ENCODE data around the gene ZNF683. TPM values are rescaled to one million over a fixed set of nuclear protein-coding genes. Genes with fewer than 3 reads are reported as not detected.

ZNF683 gene
- total and polyA plus RNA-seq, 2 donors (not counting 3 experiments of a cell fraction or from before 2014, with no cell fraction given) = not detected

- H3K9me1 ChIP-seq (replicated peaks; ENCODE audit: control insufficient read depth, extremely low read depth, insufficient read depth, low read length) = no peaks in the 10 kb centered on the region
- no peak for FAIRE-seq
- DNase-seq (ENCODE audit: low read depth, low spot score) = no peak
- BruUV-seq (replicated peaks) = no TSS peak
- no peaks in the 10 kb centered on the region for H3K4me1 ChIP-seq (ENCODE audit: control insufficient read depth, extremely low read depth, insufficient read depth, low read length)
- H3K4me2 ChIP-seq (ENCODE audit: insufficient read depth, low read length) = no peak overlapping the region
- TF ChIP-seq JUN (IDR thresholded peaks at IDR 0.05; ENCODE audit: borderline replicate concordance, insufficient read depth, insufficient read length, low read depth) (no peak), POLR2AphosphoS5 (IDR thresholded peaks at IDR 0.05; ENCODE audit: insufficient read depth, low read depth, low read length) (no peak), POLR2A (IDR thresholded peaks at IDR 0.05; ENCODE audit: low read depth, low read length) (no peak), EZH2 (IDR thresholded peaks at IDR 0.05; ENCODE audit: borderline replicate concordance, low read depth, low read length, severe bottlenecking) (no peak), FOS (IDR thresholded peaks at IDR 0.05; ENCODE audit: borderline replicate concordance, insufficient read depth, low read length) (no peak), MYC (IDR thresholded peaks at IDR 0.05; ENCODE audit: low read depth, low read length) (no peak), GATA2 (IDR thresholded peaks at IDR 0.05; ENCODE audit: insufficient read depth, insufficient read length, low read depth, low read length) (no peak)
- TF ChIP-seq, protein P1, sequence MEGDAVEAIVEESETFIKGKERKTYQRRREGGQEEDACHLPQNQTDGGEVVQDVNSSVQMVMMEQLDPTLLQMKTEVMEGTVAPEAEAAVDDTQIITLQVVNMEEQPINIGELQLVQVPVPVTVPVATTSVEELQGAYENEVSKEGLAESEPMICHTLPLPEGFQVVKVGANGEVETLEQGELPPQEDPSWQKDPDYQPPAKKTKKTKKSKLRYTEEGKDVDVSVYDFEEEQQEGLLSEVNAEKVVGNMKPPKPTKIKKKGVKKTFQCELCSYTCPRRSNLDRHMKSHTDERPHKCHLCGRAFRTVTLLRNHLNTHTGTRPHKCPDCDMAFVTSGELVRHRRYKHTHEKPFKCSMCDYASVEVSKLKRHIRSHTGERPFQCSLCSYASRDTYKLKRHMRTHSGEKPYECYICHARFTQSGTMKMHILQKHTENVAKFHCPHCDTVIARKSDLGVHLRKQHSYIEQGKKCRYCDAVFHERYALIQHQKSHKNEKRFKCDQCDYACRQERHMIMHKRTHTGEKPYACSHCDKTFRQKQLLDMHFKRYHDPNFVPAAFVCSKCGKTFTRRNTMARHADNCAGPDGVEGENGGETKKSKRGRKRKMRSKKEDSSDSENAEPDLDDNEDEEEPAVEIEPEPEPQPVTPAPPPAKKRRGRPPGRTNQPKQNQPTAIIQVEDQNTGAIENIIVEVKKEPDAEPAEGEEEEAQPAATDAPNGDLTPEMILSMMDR (IDR thresholded peaks at IDR 0.05; ENCODE audit: extremely low read depth in 1 of 2, insufficient read depth in 1 of 2, low read depth in 1 of 2, low read length in 2 of 2) = no peak
- intact Hi-C loops (cut with micrococcal nuclease) (no loop called here), dilution Hi-C loops (cut with MboI; ENCODE audit: extremely low pct_ligation_motif_present, low sequenced_read_pairs) (no loop called here)
- no peak overlapping the region for H2AFZ ChIP-seq (ENCODE audit: low read depth, low read length)
- ChIA-PET CTCF (interaction anchor here (2.5 to 4.6 kb wide), 2 partner anchors 16 to 28 kb away, joined by 15 to 102 read pairs; no protein-coding TSS in a partner anchor), POLR2A (no interaction called here)
- no peak overlapping the region for H3K4me3 ChIP-seq (replicated peaks in 1 of 3; ENCODE audit: insufficient read depth in 1 of 3, low read depth in 1 of 3, low read length in 3 of 3)
- H4K20me1 ChIP-seq (replicated peaks; ENCODE audit: control insufficient read depth, extremely low read depth, insufficient read depth, low read length) = no peaks in the 10 kb centered on the region
- peaks cover 25 to 28% of the 10 kb centered on the region in 2 experiments for H3K27me3 ChIP-seq (ENCODE audit: control insufficient read depth in 2 of 2, insufficient read depth in 2 of 2, low read length in 2 of 2)
- H3K79me2 ChIP-seq (ENCODE audit: control insufficient read depth, insufficient read depth, low read length) = no peaks in the 10 kb centered on the region
- no peaks in the 10 kb centered on the region for H3K9me3 ChIP-seq (replicated peaks; ENCODE audit: control insufficient read depth, insufficient read depth, low read length)
- no peak overlapping the region for H3K27ac ChIP-seq (ENCODE audit: insufficient read depth, low read depth, low read length)
- H3K36me3 ChIP-seq (ENCODE audit: control insufficient read depth in 2 of 2, extremely low read depth in 1 of 2, insufficient read depth in 2 of 2, low read length in 2 of 2) = no peaks in the 10 kb centered on the region
- no peak overlapping the region for H3K9ac ChIP-seq (replicated peaks; ENCODE audit: extremely low read depth, insufficient read depth, low read length)
Observed at GRCh38 chr1:26418865-26419349, 46.4 kb upstream of the ZNF683 start.

Measured in endothelial cell of umbilical vein (primary cell).